Right lobe of liver (tissue), 4 donors: ENCODE data around the gene CA6.

Source experiments
- CTCF ChIP-seq, 4 donors: fragments of 200-600 bp in 3 of 4; fragments of 450-650 bp in 1 of 4; IDR thresholded peaks; one replicate each; pipeline versions ENCODE4 v1.5.1 to v1.8.0; 2016 to 2022; ENCODE audit warnings: antibody characterized with exemption in 4 of 4, mild to moderate bottlenecking in 2 of 4
- POLR2A ChIP-seq: fragments of 450-650 bp; IDR thresholded peaks from one replicate; pipeline ENCODE4 v1.6.1; 2017; ENCODE audit warnings: antibody characterized with exemption, mild to moderate bottlenecking
- donor health status: DM: no; HTN: no; CAD: no.
- donor health status: DM: no; HTN: no; CAD: no.
- donor health status: DM: no; HTN: yes; CAD: no.

GRCh38 chr1:9013819-9014218 lies 68.2 kb downstream of the CA6 start:
- no peak for TF ChIP-seq CTCF (IDR thresholded peaks at IDR 0.05)
- no peak for TF ChIP-seq POLR2A
